NCI-H2227 treated with DMSO at 0.1 percent for 48 hours (cell line): ENCODE data around the gene ARFRP1.

Source experiments
- DNase-seq: peaks from one replicate; lab custom pipeline; 2025; lab: John Stamatoyannopoulos, UW

Gene ARFRP1, protein sequence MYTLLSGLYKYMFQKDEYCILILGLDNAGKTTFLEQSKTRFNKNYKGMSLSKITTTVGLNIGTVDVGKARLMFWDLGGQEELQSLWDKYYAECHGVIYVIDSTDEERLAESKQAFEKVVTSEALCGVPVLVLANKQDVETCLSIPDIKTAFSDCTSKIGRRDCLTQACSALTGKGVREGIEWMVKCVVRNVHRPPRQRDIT

DNA sequence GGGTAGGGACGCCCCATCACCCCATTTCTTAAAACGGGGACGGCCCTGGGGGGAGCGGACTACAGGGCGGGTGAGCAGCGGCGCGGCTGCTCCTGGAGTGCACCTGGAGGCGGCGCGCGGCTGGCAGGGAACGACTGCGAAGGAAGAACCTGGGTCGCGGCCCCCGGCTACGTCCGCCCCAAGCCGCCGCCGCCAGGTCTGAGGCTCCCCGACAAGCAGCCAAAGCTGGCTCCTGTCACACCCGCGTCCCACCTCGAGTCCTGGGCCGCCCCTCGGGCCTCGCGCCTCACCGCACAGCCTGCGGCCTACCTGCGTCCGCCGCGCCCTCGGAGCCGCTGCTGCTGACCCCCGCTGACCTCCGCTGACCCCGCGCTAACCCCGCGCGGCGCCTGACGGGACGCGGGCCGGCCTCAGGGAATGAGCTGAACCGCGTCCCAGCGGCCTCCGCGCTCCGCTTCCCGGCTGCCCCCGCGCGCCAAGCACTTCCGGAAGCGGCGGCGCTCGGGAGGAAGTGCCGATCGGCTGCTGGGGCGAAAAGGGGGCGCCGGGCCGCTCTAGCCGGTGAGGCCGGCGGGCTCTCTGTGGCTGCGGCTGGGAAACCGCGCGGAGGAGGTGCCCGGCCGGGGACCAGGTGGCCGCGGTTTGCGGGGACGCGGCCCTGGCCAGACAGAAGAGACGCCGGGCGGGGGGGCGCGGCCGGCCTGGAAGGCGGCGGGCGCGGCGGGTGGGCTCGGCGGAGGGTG is at the start of gene ARFRP1, which contains the start of gene ZGPAT:
ARFRP1 (minus strand) TSS at position 419 of the 743 bp plus-strand sequence. CDS start 885 bp downstream, outside the sequence.
ZGPAT (plus strand) TSS at position 482 of the 743 bp plus-strand sequence. CDS start 542 bp downstream, outside the sequence.
- DNase-seq = peak; percentile 79

DNA sequence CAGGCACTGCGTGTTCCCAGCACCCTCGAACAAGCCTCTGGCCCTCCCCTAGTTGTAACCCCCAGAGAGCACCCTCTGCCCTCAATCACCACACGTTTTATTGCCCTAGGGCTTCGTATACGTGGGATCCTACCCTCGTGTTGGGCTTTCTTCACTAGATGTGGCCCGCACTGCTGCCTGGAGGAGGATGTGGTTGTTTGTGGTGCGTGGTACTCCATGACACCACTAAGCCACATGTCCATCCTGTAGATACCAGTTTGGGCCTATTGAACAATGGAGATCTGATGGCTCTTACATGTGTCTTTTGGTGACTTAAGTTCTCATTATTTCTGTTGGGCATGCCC is 48.8 kb upstream of the ARFRP1 start:
- DNase-seq = no peak

- no peak for DNase-seq
Observed at GRCh38 chr20:63755933-63756647, 48.3 kb upstream of the ARFRP1 start.

DNA sequence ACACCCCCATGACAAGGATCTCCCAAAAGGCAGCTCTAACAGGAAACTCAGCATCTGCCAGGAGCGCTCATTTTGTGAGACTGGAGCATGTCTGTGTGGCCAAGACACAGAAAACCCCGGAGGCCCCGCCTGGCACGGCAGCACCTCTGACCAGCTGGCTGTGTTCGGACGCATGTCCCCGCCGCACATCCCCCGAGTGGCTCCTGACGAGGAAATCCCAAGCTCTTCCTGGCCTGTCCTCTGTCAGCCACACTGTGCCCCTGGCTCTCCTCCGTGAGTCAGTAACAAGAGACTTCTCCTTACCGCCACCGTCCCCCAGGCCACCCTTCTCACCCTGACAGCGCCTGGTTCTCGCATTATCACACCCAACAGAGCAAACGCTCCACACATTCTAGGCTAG is 46.2 kb upstream of the ARFRP1 start:
- DNase-seq = no peak

- no peak for DNase-seq
Observed at GRCh38 chr20:63753381-63753780, 45.6 kb upstream of the ARFRP1 start.

GRCh38 chr20:63752411-63753101 is 44.8 kb upstream of the ARFRP1 start:
- DNase-seq = no peak

DNA sequence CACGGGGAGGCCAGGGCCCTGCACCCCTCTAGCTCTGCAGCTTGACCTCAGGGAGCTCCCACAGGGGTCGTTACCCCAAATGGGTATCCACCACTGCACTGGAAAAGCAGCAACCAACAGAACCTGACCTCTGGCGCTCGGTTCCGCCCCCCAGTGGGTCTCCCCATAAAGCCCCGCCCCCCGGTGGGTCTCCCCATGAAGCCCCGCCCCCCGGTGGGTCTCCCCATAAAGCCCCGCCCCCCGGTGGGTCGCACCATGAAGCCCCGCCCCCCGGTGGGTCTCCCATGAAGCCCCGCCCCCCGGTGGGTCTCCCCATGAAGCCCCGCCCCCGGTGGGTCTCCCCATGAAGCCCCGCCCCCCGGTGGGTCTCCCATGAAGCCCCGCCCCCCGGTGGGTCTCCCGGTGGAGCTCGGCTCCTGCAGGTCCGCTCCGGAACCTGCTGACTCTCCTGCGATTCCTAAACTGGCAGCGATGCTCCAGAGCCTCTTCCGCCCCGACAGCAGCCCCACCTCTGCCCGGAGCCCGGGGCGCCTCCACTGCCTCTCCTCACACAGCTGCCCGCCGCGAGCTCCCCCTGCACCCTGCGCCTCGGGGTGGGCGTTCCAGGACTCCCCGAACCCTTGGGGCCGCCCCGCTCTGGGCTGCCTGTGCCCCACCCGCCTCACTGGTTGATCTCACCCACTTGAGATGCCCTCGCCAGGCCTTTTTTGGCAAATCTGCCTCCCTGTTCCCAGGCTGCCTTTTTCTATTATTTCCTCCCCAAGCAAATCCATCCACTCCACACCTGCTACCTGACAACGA is 43.9 kb upstream of the ARFRP1 start:
- no peak for DNase-seq

GRCh38 chr20:63750807-63751470 is 43.2 kb upstream of the ARFRP1 start:
- peak; percentile 52 for DNase-seq

DNA sequence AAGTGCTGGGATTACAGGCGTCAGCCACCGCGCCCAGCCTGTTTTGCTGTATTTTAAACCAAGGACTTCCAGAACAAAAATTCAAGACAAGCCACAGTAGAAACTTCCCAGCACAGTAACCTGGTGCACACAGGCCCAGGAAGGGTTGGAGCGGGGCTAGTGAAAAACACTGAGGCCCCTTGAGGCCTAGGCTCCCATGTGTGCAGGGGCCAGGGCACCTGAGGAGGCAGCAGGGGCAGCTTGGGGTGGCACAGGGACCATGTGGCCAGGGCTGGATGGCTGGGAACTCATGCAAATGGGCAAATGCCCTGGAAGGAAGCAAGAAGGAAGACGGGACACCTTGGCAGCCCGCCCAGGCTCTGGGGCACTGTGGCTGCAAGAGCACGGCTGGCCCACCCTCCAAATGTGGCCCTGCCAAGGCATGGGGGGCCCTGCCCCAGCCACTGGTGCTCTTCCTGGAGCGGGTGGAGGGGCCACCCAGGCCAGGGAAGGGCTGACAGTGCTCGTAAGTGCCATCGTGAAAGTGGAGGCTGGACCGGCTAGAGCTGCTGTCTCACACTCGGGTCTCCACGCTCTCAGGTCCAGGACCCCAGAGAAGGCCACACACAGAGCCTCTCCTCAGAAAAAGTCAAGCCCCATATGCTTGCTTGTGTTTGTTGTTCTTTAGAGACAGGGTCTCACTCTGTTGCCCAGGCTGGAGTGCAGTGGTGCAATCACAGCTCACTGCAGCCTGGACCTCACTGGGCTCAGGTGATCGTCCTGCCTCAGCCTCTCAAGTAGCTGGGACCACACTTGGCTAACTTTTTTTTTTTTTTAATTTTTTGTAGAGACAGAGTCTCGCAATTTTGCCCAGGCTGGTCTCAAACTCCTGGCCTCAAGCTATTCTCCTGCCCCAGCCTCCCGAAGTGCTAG is 42.1 kb upstream of the ARFRP1 start:
- DNase-seq = no peak

DNA sequence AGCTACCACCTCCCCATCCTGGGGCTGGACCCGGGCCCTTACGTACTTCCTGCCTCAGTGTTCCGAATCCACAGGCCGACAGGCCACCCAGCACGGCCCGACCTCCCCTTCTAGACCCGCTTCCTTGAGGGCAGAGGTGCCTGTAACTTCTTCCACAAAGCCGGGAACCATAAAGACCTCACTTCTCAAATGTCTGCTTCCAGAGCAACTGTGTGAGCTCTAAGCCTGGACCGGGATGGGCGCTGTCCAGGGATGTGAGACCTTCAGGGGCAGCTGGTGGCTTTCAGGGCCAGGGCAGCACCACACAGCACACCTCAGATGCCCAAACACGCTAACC is 41.1 kb upstream of the ARFRP1 start:
- no peak for DNase-seq

DNA sequence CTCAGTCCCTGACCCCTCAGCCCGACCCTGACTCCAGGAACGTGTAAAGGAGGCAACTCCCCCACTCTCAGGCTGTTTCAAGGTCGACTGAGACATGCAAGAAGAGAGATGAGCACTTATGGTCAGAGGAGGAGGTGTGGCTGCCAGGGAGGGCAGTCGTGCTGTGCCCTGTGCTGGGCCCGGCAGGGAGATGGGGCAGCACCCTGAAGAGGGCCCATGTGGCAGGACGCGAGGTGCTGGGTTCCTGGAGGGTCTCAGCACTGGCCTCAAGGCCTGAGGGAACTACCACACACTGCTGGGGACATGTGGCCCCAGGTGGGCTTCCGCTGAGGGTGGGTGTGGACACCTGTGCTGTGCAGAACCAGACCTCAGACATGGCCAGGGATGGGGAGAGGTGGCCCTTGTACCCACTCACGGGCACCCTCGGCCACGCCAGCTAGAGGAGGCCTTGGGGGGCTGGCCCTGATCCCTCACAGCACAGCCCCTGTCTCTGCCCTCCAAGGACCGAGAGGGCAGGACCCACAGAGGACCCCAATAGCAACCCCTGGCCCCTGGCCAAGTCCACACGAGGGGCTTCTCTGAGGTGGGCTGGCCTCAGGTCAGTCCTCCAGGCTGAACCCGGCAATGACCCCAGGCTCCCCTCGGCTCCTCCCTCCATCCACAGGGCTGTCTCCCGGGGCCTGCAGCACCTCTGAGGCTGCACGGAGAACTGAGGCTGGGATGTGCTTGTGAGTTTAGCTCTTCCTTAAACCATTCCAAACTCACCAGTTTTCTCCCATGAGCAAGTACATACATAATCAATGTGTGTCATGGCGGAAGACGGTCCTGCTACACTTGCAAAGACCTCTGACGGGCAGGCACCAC is 40.5 kb upstream of the ARFRP1 start:
- no peak for DNase-seq

DNA sequence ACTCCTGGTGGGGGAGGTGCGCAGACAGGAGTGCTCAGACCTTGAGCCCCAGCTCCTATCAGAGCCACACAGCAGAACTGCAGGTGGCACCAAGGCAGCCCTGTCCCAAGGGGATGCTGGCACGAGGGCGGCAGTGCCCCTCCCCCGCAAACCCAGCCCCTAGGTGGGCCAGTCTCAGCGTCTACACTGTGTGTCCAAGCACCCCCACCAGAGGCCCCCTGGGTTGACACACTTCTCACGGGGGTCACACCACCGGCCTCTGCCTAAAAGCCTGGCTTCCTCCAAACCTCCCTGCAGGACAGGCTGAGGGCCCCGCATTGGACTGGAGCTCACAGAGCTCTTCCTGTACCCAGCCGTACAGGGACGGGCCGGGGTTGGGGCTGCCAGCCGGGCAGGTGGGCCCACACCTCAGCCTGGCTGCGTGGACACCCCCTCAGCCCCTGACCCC is 39.9 kb upstream of the ARFRP1 start:
- DNase-seq = no peak

DNA sequence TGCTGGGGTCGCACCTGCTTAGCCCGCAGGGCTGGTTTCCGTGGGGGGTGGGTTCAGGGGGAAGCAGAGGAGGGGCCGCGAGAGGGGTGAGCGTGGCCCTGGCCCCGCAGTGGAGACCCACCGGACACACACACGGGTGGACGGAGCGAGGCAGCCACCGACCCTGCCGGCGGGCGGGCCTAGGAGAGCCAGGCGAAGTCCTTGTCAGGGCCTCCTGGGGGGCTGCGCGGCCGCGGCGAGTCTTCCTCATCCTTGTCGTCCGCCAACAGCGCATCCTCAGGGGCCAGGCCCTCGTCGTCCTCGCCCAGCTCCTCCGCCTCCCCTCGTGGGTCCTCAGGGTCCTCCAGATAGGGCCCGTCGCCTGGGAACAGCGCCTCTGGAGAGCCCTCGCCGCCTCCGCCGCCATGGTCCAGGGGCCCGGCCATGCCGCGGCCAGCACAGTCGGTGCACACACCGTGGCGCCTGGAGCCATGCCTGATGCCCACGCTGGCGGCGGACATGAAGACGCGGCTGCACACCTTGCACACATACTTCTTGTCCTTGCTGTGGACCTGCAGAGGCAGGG is 39.1 kb upstream of the ARFRP1 start:
- no peak for DNase-seq

DNA sequence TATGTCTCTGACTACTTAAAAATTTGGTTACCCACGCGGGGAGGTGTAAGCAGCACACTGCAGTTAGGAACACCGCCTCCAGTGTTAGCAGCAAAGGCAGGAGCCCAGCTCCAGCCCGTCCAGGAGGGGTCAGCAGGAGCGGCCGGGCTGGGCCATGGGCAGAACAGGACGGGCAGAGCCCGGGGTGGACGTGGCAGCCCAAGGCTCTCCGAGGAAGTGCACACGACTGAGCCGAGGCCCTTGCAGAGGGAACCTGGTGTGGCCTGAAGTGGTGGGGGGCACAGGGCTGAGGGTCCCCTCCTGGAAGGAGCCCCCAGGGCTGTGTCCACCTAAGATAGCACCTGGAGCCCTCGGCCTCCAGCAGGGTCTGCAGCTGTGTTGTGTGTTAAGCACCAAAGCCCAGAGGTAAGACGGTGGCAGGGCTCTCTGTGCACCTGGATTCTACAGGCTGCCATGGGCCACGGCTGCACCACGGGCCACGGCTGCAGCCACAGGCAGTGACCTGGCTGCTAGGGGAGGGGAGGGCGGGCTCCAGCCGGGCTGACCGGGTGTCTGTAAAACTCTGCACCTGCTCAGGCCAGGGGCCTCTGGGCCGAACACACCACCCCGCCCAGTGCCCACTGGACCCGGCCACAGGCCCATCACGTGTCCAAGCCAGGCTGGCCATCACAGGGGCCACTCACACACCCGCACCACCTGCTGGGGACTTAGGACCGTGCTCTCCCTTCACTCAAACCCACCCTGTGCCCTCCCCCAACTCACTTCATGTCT is 38.4 kb upstream of the ARFRP1 start:
- DNase-seq = no peak

GRCh38 chr20:63745424-63745805 is 37.6 kb upstream of the ARFRP1 start:
- DNase-seq = no peak

DNA sequence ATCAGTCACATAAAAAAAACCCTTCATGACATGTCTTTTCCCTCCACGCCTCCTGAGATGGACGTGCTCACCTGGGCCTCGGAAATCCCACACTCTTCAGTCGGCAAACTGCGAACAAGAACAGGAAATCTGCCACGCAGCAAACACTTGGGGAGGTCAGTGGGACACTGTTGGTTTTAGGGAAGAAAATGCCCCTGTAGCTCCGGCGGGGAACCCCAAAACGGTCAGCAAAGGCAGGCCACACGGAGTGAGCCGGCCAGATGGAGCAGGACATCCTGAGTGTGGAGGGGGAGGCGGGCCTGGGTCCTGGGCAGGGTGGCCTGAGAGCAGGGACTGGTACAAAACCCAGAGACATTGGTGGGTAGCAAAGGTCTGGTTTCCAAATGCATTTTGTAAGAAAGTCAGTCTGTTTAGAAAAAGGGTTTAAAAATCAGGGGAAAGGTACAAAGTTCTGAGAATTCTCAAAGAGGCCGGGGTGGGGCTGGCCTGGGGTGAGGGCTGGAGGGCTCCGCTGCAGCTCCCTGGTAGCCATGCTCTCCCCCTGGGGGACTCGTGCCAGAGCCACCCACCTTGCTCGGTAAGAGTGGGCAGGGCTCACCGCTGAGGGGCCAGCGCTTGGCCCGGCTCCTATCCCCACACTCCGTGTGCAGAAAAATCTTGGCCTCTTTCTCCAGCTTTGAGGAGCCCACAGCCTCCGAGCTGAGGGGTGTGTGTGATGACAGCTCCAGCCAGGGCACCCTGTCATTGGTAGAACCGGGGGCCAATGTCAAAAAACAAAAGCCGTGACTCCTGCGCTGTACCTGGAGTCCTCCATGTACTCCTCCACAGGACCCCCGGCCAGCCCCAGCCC is 37.0 kb upstream of the ARFRP1 start:
- DNase-seq = no peak

- no peak for DNase-seq
Observed at GRCh38 chr20:63744158-63744557, 36.4 kb upstream of the ARFRP1 start.
